HG03571 (cell line): ENCODE results near the gene P2RY12.

ENCODE experiments used
- ATAC-seq: cut with Tn5 transposase; IDR thresholded peaks from one replicate; pipeline ENCODE4 v1.9.1; 2021; ENCODE audit not compliant: unreplicated experiment

P2RY12 gene

DNA sequence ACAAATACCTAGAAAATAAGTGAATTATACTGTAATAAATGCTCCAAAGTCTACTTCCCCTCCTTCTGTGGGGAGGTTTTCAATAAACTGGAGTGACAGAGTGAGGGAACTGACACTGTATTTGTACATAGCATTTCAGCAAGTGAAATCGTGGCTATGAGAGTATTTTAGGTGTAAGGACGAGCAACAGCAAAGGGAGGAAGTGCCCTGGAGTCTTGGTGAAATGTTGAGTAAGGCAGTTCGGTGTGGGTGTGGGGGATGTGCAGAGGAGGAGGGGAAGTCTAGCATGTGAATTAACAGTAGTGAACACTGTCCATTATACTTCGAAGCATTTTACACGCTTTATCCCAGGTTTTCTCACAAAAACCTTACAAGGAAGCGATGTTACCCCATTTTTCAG is 37.1 kb downstream of the P2RY12 start:
- no peak for ATAC-seq

DNA sequence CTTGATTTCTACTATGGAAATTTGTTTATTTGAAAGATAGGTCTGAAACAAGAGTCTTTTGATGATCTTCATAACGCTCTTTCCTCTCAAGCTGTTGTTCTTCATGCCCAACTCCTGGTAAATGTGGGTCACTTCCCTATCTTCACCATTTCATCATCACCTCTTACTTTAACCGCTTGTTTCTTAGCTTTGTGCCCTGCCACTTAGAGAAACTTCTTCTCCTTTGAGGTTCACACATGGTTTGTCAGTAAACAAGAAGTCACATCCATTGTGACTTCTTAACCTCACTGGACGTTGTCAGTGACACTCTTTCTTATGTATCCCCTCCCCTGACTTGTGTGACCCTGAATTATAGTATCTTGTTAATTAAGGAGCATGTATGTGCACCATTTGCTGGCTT is 38.3 kb downstream of the P2RY12 start:
- ATAC-seq: no peak

DNA sequence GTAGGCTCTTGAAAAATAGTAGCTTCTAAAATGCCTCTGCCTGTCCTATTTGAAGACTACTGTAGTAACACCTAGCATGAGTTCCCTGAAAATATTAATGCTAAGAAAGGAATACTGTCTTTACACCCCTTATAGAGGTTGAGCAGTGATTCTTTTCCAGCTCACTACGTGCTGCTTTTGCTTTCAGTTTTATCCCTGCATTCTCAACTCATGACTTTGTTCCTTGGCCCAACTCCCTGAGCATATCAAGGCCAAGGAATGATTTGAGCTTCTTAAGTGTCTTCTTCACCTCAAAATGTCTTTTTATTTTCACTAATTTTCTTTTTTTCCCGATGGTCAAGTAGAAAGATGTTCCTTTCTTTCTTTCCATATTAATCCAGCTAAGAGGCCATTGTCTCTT is 38.7 kb downstream of the P2RY12 start:
- ATAC-seq: no peak

- no peak for ATAC-seq
These were observed 52.9 kb downstream of the P2RY12 start for GRCh38 chr3:151331696-151332095.

GRCh38 chr3:151330899-151331298 is 53.7 kb downstream of the P2RY12 start:
- no peak for ATAC-seq

DNA sequence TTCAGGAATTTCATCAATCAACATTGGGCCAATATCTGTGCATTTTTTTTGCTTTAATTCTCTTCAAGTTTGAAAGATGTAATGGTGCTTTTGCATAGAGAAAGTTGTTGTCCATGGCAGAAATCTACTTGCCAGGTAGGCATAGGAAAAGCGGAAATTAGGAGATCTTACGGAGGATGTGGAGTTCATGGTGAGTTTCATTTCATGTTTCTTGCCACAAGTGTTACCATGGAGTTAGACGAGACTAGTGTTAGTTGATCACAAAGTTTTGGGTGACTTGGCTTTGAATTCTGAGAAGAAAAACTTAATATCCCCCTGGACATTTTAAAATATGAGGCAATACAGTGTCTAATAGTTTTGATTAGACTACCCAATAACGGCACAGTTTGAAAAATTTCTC is 54.2 kb downstream of the P2RY12 start:
- ATAC-seq: no peak

GRCh38 chr3:151329363-151329762 is 55.2 kb downstream of the P2RY12 start, which contains the start of gene P2RY13:
TSS of gene P2RY13 (minus strand) at chr3:151329549. CDS start at chr3:151329528, 21 bp downstream.
- ATAC-seq: no peak

- ATAC-seq: no peak
These were observed 56.1 kb downstream of the P2RY12 start for GRCh38 chr3:151328298-151328995.

DNA sequence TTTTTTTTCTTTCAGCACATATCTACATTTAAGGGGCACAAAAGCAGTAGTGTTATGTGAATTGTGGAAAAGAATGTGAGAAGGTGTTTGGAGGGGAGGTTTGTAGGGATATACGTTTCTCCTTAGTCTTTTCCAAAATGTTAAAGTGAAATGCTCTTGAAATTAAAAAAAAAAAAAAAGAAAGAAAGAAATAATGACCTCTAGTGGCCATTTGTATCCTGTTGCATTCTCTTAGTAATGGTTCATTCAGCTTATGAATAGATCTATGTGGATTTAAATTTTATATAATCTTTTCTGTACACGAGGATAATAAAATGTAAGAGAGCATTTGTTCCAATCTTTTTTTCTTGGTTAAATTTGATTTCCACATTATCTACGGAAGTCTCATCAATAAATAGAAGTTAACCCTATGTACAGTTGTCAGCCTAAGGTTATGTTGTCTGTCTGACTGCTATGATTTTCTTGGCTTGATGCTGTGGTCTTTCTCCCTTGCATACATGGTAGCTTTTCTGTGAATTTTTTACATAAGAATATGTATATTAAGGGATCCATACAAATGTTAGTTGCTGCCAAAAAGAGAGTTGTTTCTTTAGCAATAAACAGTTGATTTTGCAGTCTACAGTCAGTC is 56.9 kb downstream of the P2RY12 start:
- no peak for ATAC-seq

- ATAC-seq: no peak
These were observed 62.0 kb downstream of the P2RY12 start for GRCh38 chr3:151322511-151322910.

DNA sequence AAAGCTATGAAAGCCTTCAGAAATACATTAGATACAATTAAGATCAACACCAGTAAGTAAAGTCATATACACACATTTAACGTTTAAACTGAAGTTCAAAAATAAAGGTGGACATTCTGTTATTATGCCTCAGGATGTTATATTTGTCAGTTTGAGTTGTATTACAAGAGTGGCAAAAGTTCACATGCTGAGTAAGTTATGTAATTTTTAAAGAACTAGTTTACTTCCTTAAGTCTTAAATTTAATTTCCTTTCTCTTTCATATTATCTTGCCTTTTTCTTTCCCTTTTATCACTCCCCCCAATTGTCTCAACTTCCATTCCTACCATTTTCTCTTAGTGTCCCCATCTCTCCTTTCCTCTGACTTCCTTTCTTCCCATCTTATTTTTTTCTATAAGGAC is 63.0 kb downstream of the P2RY12 start:
- ATAC-seq: no peak

GRCh38 chr3:151320131-151320530 is 64.4 kb downstream of the P2RY12 start:
- ATAC-seq: no peak

DNA sequence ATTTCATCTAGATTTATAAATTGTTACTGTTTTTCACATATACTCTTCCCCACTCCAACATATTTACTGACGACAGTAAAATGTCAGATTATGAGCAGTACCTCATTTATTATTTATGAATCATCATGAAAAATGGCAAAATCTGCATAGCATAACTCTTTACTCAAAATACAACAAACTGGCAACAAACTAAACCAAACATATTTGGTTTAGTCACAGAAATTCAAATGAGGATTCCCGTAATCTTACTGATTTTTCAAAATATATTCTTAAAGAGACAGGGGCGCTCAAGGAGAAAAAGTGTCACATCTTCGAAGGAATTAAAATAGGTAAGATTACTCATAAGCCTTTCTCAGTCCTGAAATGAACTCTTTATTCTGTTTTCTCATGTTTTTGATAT is 64.9 kb downstream of the P2RY12 start:
- ATAC-seq: no peak

DNA sequence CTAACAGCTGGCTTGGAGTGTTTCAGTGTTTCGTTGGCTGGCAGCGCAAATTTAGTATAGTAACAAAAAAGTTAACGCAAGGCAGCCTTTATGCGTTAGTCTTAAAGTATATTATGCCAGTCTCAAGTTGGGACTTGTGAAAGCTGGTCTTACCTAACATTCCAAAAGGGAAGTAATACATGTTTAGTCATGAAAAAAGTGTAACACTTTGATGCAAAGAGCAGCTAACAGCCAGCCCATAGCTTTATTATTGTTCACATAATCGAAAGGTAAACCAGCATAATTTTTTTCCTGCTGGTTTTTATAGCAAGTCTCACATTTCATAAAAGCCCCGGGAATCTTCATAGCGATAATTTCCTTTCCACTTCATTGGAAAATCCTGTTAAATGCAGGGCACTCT is 65.6 kb downstream of the P2RY12 start:
- ATAC-seq: no peak

DNA sequence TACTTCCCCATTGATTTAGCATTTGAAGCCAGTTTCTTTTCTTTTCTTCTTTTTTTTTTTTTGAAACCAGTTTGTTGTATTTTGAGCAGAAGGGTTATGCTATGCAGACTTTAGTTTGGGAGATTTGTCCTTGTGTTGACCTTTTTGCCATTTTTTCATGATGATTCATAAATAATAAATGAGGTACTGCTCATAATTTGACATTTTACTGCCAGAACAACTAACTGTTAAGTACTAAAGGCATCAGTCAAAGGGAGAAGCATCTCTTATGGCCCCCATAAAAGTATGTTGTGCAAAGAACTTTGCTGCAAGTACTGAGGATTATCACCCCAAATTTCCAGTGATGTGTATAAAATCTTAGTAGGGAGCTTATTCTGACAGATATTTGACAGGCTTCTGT is 66.2 kb downstream of the P2RY12 start:
- no peak for ATAC-seq

DNA sequence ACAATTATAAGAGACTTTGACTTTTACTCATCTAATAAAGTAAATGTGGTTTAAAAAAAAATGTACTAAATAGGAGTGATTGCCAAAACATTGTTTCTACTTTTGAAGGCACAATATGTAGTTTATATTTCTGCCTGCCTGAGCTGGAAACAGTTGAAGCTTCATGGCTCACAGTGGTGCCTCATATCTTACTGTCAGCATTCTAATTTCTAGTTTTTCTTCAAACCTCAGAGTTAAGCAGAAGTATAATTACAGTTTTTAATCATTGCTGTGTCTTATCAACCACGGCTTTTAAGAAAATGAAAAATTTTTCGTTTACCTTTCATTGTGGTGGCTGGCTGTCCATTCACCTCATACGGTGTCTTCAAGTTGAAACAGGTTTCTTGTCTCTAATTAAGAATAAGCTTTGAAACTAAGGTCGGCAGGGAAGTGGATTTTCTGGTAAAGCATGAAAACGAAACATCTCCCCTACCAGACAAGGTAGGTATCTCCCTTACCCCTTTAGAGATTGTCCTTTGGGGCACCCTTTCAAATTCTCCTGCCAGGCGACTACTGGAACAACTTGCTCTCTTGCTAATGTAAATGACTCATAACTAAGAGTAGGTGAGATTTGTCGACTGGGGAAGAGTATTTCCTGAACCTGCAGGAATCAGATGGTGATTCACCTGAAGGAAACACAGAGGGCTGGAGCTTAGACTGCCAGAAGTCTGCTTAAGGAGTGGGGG is 68.1 kb downstream of the P2RY12 start, which contains the start of gene GPR87:
Gene GPR87 (minus strand): TSS at position 554 of the 725 bp plus-strand sequence. CDS start 16,720 bp downstream, outside the sequence.
- no peak for ATAC-seq

DNA sequence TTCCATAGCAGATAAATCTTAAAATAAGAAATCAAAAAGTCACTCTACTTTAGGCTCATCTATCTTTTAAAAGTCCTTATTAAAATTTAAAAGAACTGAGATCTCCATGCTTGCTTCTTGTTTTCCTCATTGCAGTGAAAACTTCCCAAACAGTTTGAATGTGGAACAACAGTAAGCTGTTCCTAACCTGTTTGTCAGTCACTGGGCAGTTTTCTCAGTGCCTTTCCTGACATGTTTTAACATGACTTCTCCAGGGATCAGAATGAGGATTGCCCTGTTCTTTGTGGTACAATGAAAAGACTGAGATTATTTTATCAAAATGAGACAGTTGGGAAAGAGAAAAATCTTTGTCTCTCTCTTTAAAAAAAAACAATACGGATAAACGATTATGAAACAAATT is 68.7 kb downstream of the P2RY12 start:
- no peak for ATAC-seq

DNA sequence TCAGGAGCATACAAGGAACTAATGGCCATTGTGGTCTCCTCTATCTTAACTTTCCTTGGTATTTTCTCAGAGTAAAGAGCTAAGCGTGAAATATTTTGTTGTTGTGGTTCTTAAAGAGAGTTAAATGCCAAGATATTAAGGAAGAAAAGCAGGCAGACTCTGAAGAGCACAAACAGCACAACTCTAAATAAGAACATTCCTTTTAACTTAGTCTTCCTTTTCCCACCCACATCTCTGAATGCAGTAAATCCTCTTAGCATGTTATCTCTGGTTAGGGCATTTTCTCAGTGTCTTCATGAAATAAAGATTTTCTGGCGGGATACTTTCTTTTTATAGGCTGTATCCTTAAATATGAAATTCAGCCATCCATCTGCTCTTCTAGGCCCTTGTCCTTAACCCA is 69.4 kb downstream of the P2RY12 start:
- no peak for ATAC-seq

DNA sequence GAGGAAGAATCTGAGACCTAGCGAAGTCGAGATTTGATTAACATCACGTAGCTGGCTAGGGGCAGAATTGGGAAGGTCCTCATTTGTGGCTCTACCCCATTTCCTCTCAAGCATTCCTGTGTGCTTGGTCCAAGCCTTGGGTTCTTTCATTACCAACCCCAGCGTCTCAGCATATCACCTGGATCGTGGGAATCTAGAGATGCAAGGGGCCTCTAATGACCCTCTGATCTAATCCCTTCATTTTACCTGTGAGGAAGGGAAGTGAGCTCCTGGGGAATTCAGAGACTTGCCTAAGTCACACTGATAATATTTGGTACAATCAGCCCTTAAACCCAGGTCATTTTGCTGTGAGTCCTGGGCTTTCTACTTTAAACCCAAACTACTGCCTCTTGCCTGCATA is 70.0 kb downstream of the P2RY12 start:
- ATAC-seq: no peak

DNA sequence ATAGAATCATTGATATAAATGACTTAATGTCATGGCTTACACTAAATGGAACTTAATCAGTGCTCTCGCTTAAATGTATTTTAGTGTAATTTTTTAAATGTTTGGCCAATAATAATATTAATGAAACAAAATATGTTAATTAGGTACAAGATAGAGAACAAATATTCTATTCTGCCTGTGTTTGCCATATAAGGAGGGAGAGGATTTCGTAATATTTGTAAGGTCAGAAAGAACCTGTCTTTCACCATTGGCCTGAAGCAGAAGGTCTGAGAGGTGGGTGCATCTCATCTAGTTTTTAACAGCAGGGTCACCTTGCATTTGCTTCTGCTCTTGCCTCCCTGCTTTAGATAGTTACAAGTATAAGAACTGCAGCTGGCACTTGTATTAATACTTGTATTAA is 70.4 kb downstream of the P2RY12 start:
- ATAC-seq: no peak

DNA sequence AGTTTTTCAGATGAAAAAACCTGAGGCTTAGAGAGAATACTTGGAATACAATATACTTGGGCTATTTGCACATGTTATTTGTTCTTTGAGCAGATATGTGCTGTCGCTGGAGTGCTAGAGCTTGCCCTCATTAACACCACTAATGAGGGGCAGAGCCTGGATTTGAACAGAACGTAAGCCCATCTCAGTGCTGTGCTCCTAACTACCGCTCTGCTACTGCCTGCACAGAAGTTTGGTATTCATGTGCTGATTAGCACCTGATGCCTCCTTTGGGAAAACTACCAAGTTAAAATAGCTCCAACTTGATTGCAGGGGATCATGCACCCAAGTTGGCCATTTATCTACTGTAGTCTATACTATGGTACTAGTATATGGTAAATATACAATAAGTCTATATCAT is 71.6 kb downstream of the P2RY12 start:
- no peak for ATAC-seq

GRCh38 chr3:151309566-151309965 is 75.0 kb downstream of the P2RY12 start:
- no peak for ATAC-seq
